Neuronal stem cell (in vitro differentiated cells): Measurements from ENCODE around the gene ADSS1.

Source experiments
- DNase-seq: peaks from one replicate; pipeline ENCODE4 v3.0.0-alpha.2; 2013; ENCODE audit warnings: low spot score
- H2AFZ ChIP-seq: one replicate; pipeline ENCODE4 v1.6.1; 2013; ENCODE audit warnings: mild to moderate bottlenecking, low read length, inconsistent platforms
- H2AK5ac ChIP-seq: 2 replicates; pipeline ENCODE4 v1.6.1; 2013; ENCODE audit warnings: low read depth, mild to moderate bottlenecking, inconsistent platforms, low read length, moderate library complexity, mixed read lengths
- H2BK120ac ChIP-seq: 2 replicates; pipeline ENCODE4 v1.6.1; 2013; ENCODE audit warnings: low read depth, mild to moderate bottlenecking, inconsistent platforms, low read length, moderate library complexity, mixed read lengths
- H2BK12ac ChIP-seq: one replicate; pipeline ENCODE4 v1.6.1; 2013; ENCODE audit warnings: low read length, inconsistent platforms
- H2BK15ac ChIP-seq: 2 replicates; pipeline ENCODE4 v1.6.1; 2013; ENCODE audit warnings: mild to moderate bottlenecking, low read length, inconsistent platforms, mixed read lengths
- H2BK5ac ChIP-seq: one replicate; pipeline ENCODE4 v1.6.1; 2013; ENCODE audit warnings: inconsistent platforms, mild to moderate bottlenecking, low read length, moderate library complexity
- H3K14ac ChIP-seq: one replicate; pipeline ENCODE4 v1.6.1; 2013; ENCODE audit warnings: low read length, inconsistent platforms
- H3K18ac ChIP-seq: 2 replicates; pipeline ENCODE4 v1.6.1; 2013; ENCODE audit warnings: low read length, inconsistent platforms
- H3K23ac ChIP-seq: 2 replicates; pipeline ENCODE4 v1.6.1; 2013; ENCODE audit warnings: low read depth, mild to moderate bottlenecking, mixed read lengths, low read length, inconsistent platforms; ENCODE audit not compliant: poor library complexity
- H3K27ac ChIP-seq: replicated peaks from 3 replicates; pipeline ENCODE4 v1.5.1; 2013; ENCODE audit warnings: low read length, inconsistent platforms
- H3K27me3 ChIP-seq, 3 experiments: 2 replicates each; pipeline ENCODE4 v1.6.1; 2013; ENCODE audit warnings: low read length in 3 of 3, mild to moderate bottlenecking in 2 of 3, inconsistent platforms in 1 of 3, low read depth in 1 of 3, mixed read lengths in 1 of 3, moderate library complexity in 1 of 3; ENCODE audit not compliant: control insufficient read depth in 3 of 3, insufficient read depth in 3 of 3
- H3K36me3 ChIP-seq, 2 donors: replicated peaks in 1 of 2; 2 replicates each; pipeline ENCODE4 v1.6.1; 2013; ENCODE audit warnings: low read length in 2 of 2; ENCODE audit not compliant: control insufficient read depth in 2 of 2, insufficient read depth in 2 of 2
- H3K4ac ChIP-seq: 2 replicates; pipeline ENCODE4 v1.6.1; 2013; ENCODE audit warnings: inconsistent platforms, mild to moderate bottlenecking, low read length, moderate library complexity
- H3K4me1 ChIP-seq, 2 donors: 1 replicate in 1 of 2; 2 replicates in 1 of 2; pipeline ENCODE4 v1.6.1; 2013; ENCODE audit warnings: low read length in 2 of 2, low read depth in 1 of 2; ENCODE audit not compliant: control insufficient read depth in 2 of 2, insufficient read depth in 1 of 2
- H3K4me2 ChIP-seq: one replicate; pipeline ENCODE4 v1.6.1; 2013; ENCODE audit warnings: mild to moderate bottlenecking, low read length, inconsistent platforms; ENCODE audit not compliant: insufficient read depth, poor library complexity, severe bottlenecking
- H3K4me3 ChIP-seq, 2 donors: 2 replicates each; pipeline ENCODE4 v1.5.1; 2013; ENCODE audit warnings: low read length in 2 of 2, mild to moderate bottlenecking in 2 of 2, inconsistent platforms in 1 of 2, moderate library complexity in 1 of 2
- H3K79me1 ChIP-seq: one replicate; pipeline ENCODE4 v1.6.1; 2013; ENCODE audit warnings: low read depth, mild to moderate bottlenecking, inconsistent platforms, low read length, moderate library complexity
- H3K9ac ChIP-seq: one replicate; pipeline ENCODE4 v1.6.1; 2013; ENCODE audit warnings: mild to moderate bottlenecking, low read depth, low read length, inconsistent platforms; ENCODE audit not compliant: poor library complexity
- H3K9me3 ChIP-seq, 2 donors: replicated peaks in 1 of 2; 2 replicates each; pipeline versions ENCODE3 to v1.6.1; 2013; ENCODE audit warnings: low read length in 2 of 2, mild to moderate bottlenecking in 2 of 2, inconsistent platforms in 1 of 2, low read depth in 1 of 2, mixed read lengths in 1 of 2, moderate library complexity in 1 of 2; ENCODE audit not compliant: control insufficient read depth in 2 of 2, insufficient read depth in 1 of 2
- H4K8ac ChIP-seq: one replicate; pipeline ENCODE4 v1.6.1; 2013; ENCODE audit warnings: low read depth, mild to moderate bottlenecking, inconsistent platforms, low read length, moderate library complexity
- H4K91ac ChIP-seq: one replicate; pipeline ENCODE4 v1.6.1; 2013; ENCODE audit warnings: low read length, low read depth, mild to moderate bottlenecking, inconsistent platforms; ENCODE audit not compliant: poor library complexity
- WGBS, 2 donors: extraction: QIAGEN DNeasy Blood & Tissue Kit; methylation state at CpG; one replicate each; pipeline ENCODE4 v1.1.7; 2013; ENCODE audit warnings: missing lambda C conversion rate in 2 of 2, mixed read lengths in 1 of 2; ENCODE audit not compliant: insufficient read length in 2 of 2, insufficient replicate concordance in 1 of 2; ENCODE audit errors: extremely low coverage in 2 of 2; 5-methylcytosine and 5-hydroxymethylcytosine counted together

ADSS1 gene

GRCh38 chr14:104788873-104789663 lies 65.0 kb downstream of the ADSS1 start:
- Histone ChIP-seq H2AK5ac (no peak overlapping the region), H2AFZ (no peak overlapping the region), H3K27me3 (no peaks in the 10 kb centered on the region), H4K8ac (no peak overlapping the region), H4K91ac (no peak overlapping the region), H2BK15ac (no peak overlapping the region), H3K14ac (no peak overlapping the region), H2BK5ac (peak overlapping the region; percentile 53), H3K27ac (no peak overlapping the region), H3K79me1 (peaks cover 48% of the 10 kb centered on the region), H3K9ac (peak overlapping the region; percentile 4), H2BK120ac (no peak overlapping the region), H3K36me3 (peaks cover 17 to 86% of the 10 kb centered on the region in 2 donors), H3K9me3 (no peaks in the 10 kb centered on the region), H3K18ac (no peak overlapping the region), H3K4me3 (no peak overlapping the region), H3K4me2 (no peak overlapping the region), H3K23ac (no peak overlapping the region), H2BK12ac (no peak overlapping the region), H3K4ac (no peak overlapping the region), H3K4me1 (peaks cover 9 to 10% of the 10 kb centered on the region in 2 donors)
- WGBS, 2 donors, result no CpG with 5 or more reads among the region's 39 CpGs
- DNase-seq, result no peak

DNA sequence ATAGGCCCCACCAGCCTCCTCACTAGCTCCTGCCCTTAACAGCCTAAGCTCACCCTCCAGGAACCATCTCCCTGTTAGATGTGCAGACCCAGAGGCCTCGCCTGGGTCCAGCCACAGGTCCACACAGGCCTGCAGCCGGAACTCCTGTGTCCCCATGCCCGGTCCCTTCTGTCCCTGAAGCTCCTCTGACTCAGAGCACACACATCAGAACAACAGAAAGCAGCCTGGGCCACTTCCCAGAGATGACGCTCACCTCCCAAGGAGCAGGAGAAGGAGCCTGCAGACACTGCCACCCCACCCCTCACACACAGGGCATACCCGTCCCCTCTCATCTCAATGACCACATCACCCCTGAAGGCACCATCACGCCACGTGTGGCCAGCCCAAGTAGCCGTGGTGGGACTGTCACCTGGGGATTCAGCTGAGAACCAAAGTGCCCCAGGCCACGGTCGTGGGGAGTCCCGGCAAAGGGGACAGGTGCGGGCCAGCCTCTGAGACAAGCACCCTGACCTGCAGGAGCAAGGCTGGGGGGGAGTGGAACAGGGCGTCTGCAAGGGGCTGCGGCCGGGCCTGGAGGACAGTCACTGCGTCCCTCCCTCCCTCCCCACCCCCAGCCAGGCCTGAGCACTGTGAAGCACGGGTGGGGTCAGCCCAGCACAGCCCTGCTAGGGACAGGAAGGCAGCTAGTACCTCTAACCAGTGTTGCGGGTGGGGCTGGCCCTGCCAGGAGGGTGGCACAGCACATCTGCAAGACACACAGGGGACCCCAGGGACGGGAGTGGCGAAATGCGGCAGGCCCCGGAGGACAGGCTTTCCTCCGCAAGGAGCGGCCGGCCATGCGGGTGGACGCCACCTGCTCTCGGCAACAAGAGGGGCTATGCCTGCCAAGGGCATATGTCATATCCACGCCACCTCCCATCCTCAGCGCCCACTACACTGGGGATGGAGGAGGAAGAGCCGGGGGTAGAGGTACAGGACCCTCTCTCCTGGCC lies 66.0 kb downstream of the ADSS1 start:
- H3K4me3 ChIP-seq, result no peak overlapping the region
- H3K23ac ChIP-seq, result peak overlapping the region; percentile 31
- no peak overlapping the region for H3K27ac ChIP-seq
- H4K91ac ChIP-seq, result no peak overlapping the region
- no peak overlapping the region for H2BK15ac ChIP-seq
- no CpG with 5 or more reads among the region's 31 CpGs for WGBS, 2 donors
- no peaks in the 10 kb centered on the region for H3K27me3 ChIP-seq
- H3K79me1 ChIP-seq, result peaks cover 51% of the 10 kb centered on the region
- peaks cover 12 to 15% of the 10 kb centered on the region in 2 donors for H3K4me1 ChIP-seq
- no peak overlapping the region for H3K4ac ChIP-seq
- no peak overlapping the region for H2AFZ ChIP-seq
- peaks cover 17 to 77% of the 10 kb centered on the region in 2 donors for H3K36me3 ChIP-seq
- H3K9me3 ChIP-seq, result no peaks in the 10 kb centered on the region
- no peak overlapping the region for H3K9ac ChIP-seq
- no peak overlapping the region for H2BK120ac ChIP-seq
- H4K8ac ChIP-seq, result no peak overlapping the region
- peak overlapping the region; percentile 53 for H2BK5ac ChIP-seq
- H3K14ac ChIP-seq, result no peak overlapping the region
- no peak for DNase-seq
- no peak overlapping the region for H2AK5ac ChIP-seq
- no peak overlapping the region for H3K4me2 ChIP-seq
- H2BK12ac ChIP-seq, result no peak overlapping the region
- H3K18ac ChIP-seq, result no peak overlapping the region

DNA sequence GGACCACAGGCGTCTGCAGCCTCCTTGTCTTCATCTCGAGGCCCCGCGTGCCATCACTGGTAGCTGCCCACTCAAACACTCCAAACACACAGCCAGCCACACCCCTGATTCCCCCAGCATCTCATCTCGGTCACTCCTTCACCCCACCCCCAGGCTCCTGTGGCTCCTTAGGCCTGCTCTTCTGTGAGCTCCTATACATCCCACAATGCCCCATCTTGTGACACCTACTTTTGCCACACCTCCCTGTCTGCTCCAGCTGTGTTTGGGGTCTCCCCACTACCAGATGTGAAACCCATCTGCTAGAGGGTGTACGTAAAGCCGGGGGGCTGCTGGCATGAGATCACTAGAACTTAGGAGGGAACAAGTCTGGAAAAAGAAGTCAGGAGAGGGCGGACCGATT lies 67.4 kb downstream of the ADSS1 start:
- Histone ChIP-seq H3K14ac (peak overlapping the region; percentile 21), H3K23ac (peak overlapping the region; percentile 8), H3K27ac (no peak overlapping the region), H2BK5ac (no peak overlapping the region), H3K9ac (no peak overlapping the region), H3K27me3 (peaks cover 0 to 7% (median 2%) of the 10 kb centered on the region in 3 experiments), H2BK15ac (no peak overlapping the region), H3K4ac (no peak overlapping the region), H2BK12ac (no peak overlapping the region), H4K91ac (no peak overlapping the region), H3K4me2 (no peak overlapping the region), H3K18ac (no peak overlapping the region), H4K8ac (no peak overlapping the region), H3K36me3 (peaks cover 17 to 72% of the 10 kb centered on the region in 2 donors), H2AFZ (no peak overlapping the region), H3K4me1 (peaks cover 17 to 22% of the 10 kb centered on the region in 2 donors), H2BK120ac (no peak overlapping the region), H2AK5ac (no peak overlapping the region), H3K9me3 (no peaks in the 10 kb centered on the region), H3K4me3 (no peak overlapping the region), H3K79me1 (peaks cover 46% of the 10 kb centered on the region)
- WGBS, 2 donors, result no CpG with 5 or more reads among the region's 9 CpGs
- DNase-seq, result no peak
